Neural crest cell (in vitro differentiated cells): ENCODE results near the gene POU3F3. TPM values are rescaled to one million over a fixed set of nuclear protein-coding genes. Genes with fewer than 3 reads are reported as not detected.

ENCODE experiments used
- DNase-seq: peaks from one replicate; pipeline ENCODE4 v3.0.0; 2021; ENCODE audit warnings: low read depth, mixed read lengths, low spot score
- H3K27ac Mint-ChIP-seq: one replicate; pipeline ENCODE4 v1.8.0; 2021; ENCODE audit warnings: mild to moderate bottlenecking, mixed read lengths; ENCODE audit not compliant: unreplicated experiment
- H3K27me3 Mint-ChIP-seq: 2 replicates; pipeline ENCODE4 v1.8.0; 2021; ENCODE audit warnings: low read depth, mild to moderate bottlenecking, mixed read lengths
- H3K36me3 Mint-ChIP-seq: 2 replicates; pipeline ENCODE4 v1.8.0; 2021; ENCODE audit warnings: low read depth, mild to moderate bottlenecking, mixed read lengths
- H3K4me1 Mint-ChIP-seq: 2 replicates; pipeline ENCODE4 v1.8.0; 2021; ENCODE audit warnings: mixed read lengths
- H3K4me3 Mint-ChIP-seq: one replicate; pipeline ENCODE4 v1.8.0; 2021; ENCODE audit warnings: mild to moderate bottlenecking, mixed read lengths
- H3K9me3 Mint-ChIP-seq: 2 replicates; pipeline ENCODE4 v1.8.0; 2021; ENCODE audit warnings: mixed read lengths
- CTCF ChIP-seq: fragments of 200-600 bp; sonication (generic); conservative IDR thresholded peaks from 2 replicates; pipeline ENCODE4 v1.5.0; 2021; ENCODE audit warnings: antibody characterized with exemption, mild to moderate bottlenecking
- total RNA-seq: library from RNA; stranded (reverse); gene quantifications from 2 replicates; pipeline ENCODE4 v1.2.1, GENCODE V29; 2021

Gene POU3F3
- total RNA-seq, 1 donor from 2014 or later = 27.1 TPM

- no peaks in the 10 kb centered on the region for H3K27me3 Mint-ChIP-seq
Measured at GRCh38 chr2:104820126-104820525, 33.8 kb upstream of the POU3F3 start.

DNA sequence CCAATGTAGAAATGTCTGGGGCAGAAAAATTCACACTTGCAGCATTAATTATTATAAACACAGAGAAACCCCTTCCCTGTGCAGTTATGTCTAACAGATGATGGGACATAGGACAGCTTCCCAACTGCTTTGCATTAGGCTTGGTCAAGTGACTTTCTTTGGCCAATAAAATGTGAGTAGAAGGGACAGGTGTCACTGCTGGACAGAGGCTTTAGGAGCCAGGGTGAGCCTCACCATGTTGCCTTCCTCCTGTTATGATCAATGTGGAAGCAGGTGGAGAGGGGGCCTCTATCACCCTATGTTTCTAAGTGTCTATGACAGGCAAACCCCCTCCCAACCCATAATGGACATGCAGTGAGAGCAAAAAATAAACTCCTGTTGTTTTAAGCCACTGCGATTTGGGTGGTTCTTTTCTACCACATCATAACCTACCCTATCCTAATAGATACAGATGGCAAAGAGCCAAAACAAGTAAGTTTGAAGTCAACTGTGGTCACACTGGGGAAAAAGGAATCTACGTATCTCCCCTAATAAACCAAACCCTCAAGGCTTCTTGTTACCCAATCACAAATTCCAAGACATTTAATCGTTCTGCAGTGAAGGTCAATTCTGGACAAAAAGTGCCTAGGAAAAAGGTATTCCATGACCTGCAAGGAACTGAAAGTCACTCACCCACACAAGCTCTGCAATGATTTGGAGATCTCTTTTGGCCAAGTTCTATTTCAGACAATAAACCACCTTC is 28.6 kb upstream of the POU3F3 start:
- no peak overlapping the region for H3K4me3 Mint-ChIP-seq
- H3K9me3 Mint-ChIP-seq = peaks cover 11% of the 10 kb centered on the region
- no peak overlapping the region for H3K27ac Mint-ChIP-seq
- H3K27me3 Mint-ChIP-seq = peaks cover 2% of the 10 kb centered on the region
- H3K36me3 Mint-ChIP-seq = peaks cover 36% of the 10 kb centered on the region
- H3K4me1 Mint-ChIP-seq = no peaks in the 10 kb centered on the region
- TF ChIP-seq CTCF = no peak
- DNase-seq = no peak

More at GRCh38 chr2:104820126-104820525, 33.8 kb upstream of the POU3F3 start:
- H3K4me1 Mint-ChIP-seq = peaks cover 10% of the 10 kb centered on the region
- no peak overlapping the region for H3K4me3 Mint-ChIP-seq
- H3K9me3 Mint-ChIP-seq = peaks cover 9% of the 10 kb centered on the region
- no peak for TF ChIP-seq CTCF
- no peak for DNase-seq
- H3K36me3 Mint-ChIP-seq = peaks cover 17% of the 10 kb centered on the region
- no peak overlapping the region for H3K27ac Mint-ChIP-seq

GRCh38 chr2:104826016-104826415 is 27.9 kb upstream of the POU3F3 start:
- Mint-ChIP-seq H3K36me3 (peaks cover 33% of the 10 kb centered on the region), H3K27me3 (peaks cover 2% of the 10 kb centered on the region)

GRCh38 chr2:104831742-104832141 is 22.2 kb upstream of the POU3F3 start:
- H3K36me3 Mint-ChIP-seq = peaks cover 12% of the 10 kb centered on the region
- peaks cover 11% of the 10 kb centered on the region for H3K4me1 Mint-ChIP-seq
- no peak overlapping the region for H3K4me3 Mint-ChIP-seq
- no peak for TF ChIP-seq CTCF
- peaks cover 2% of the 10 kb centered on the region for H3K9me3 Mint-ChIP-seq
- no peak overlapping the region for H3K27ac Mint-ChIP-seq
- no peak for DNase-seq
- H3K27me3 Mint-ChIP-seq = peaks cover 2% of the 10 kb centered on the region

More at GRCh38 chr2:104826016-104826415, 27.9 kb upstream of the POU3F3 start:
- Mint-ChIP-seq H3K4me1 (no peaks in the 10 kb centered on the region), H3K27ac (no peak overlapping the region), H3K4me3 (no peak overlapping the region), H3K9me3 (peaks cover 11% of the 10 kb centered on the region)
- no peak for TF ChIP-seq CTCF
- no peak for DNase-seq

DNA sequence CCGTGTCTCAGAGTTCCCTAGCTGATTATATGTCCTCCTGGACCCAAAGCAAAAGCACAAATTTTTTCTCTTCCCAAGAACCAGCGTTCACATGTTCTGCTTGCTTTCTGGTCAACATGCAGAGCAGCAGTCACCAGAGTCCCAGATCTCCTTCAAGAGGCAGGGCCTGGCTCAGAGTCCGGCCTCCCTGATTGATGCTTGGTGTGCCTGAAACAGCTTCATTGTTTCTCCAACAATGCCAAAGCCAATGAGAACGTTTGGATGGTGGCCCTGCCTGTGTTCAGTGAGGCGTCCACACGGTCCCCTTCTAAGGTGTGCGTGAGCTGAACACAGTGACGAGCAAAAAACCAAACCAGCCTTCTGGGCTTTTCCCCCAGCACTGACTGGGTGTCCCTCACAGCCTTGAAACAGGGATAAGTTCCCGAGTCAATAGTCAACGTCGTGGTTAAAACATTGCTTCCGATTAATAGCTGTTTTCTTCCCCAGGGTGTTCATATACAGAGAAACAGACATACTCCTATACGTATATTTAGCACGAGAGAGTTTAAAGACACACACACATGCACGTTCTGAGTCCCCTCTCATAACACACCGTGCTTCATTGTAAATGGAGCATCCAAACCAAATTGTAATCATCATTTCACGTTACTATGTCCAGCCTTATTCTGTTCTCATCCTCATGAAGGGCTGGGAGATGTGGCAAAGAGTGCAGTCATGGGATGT is 19.3 kb upstream of the POU3F3 start:
- Mint-ChIP-seq H3K27me3 (peaks cover 6% of the 10 kb centered on the region), H3K9me3 (peaks cover 2% of the 10 kb centered on the region), H3K4me1 (peaks cover 11% of the 10 kb centered on the region), H3K4me3 (peak overlapping the region; percentile 3), H3K36me3 (peaks cover 7% of the 10 kb centered on the region), H3K27ac (no peak overlapping the region)
- TF ChIP-seq CTCF = no peak
- DNase-seq = no peak
